Rectal smooth muscle tissue (tissue), 1 donor: Measurements from ENCODE around the gene PXYLP1.
A peak's percentile ranks its signal among the peaks of the same experiment; 100 is the strongest.
"Not testable (repeated sequence)": the region's sequence is repeated elsewhere in the genome, so short reads cannot be mapped to it uniquely, and the experiment has no call there.

ENCODE experiments used
- H3K27ac ChIP-seq: one replicate; pipeline ENCODE4 v1.7.0; 2013; ENCODE audit warnings: low read depth, low read length, inconsistent platforms
- H3K27me3 ChIP-seq: one replicate; pipeline ENCODE4 v1.7.0; 2013; ENCODE audit warnings: low read length; ENCODE audit not compliant: control insufficient read depth, insufficient read depth
- H3K36me3 ChIP-seq: one replicate; pipeline ENCODE4 v1.7.0; 2013; ENCODE audit warnings: low read length; ENCODE audit not compliant: control insufficient read depth, insufficient read depth
- H3K4me1 ChIP-seq: one replicate; pipeline ENCODE4 v1.7.0; 2013; ENCODE audit warnings: low read length; ENCODE audit not compliant: control insufficient read depth, insufficient read depth
- H3K4me3 ChIP-seq: one replicate; pipeline ENCODE4 v1.7.0; 2013; ENCODE audit warnings: low read length
- H3K9ac ChIP-seq: one replicate; pipeline ENCODE4 v1.7.0; 2013; ENCODE audit warnings: low read length

The PXYLP1 gene

GRCh38 chr3:141312354-141313092, 80.9 kb downstream of the PXYLP1 start:
- no peaks in the 10 kb centered on the region for H3K27me3 ChIP-seq
- H3K9ac ChIP-seq, result no peak overlapping the region
- H3K4me3 ChIP-seq, result peak overlapping the region; percentile 98

GRCh38 chr3:141313093-141313683, 81.6 kb downstream of the PXYLP1 start:
- no peaks in the 10 kb centered on the region for H3K36me3 ChIP-seq
- no peaks in the 10 kb centered on the region for H3K27me3 ChIP-seq
- no peak overlapping the region for H3K4me3 ChIP-seq
- no peak overlapping the region for H3K27ac ChIP-seq
- no peak overlapping the region for H3K9ac ChIP-seq
- peaks cover 2% of the 10 kb centered on the region for H3K4me1 ChIP-seq

More at GRCh38 chr3:141312354-141313092, 80.9 kb downstream of the PXYLP1 start:
- peak overlapping the region; percentile 77 for H3K27ac ChIP-seq
- peaks cover 2% of the 10 kb centered on the region for H3K4me1 ChIP-seq
- no peaks in the 10 kb centered on the region for H3K36me3 ChIP-seq

- not testable (repeated sequence) for H3K27me3 ChIP-seq, H3K36me3 ChIP-seq, H3K27ac ChIP-seq, H3K4me3 ChIP-seq, H3K9ac ChIP-seq, H3K4me1 ChIP-seq
Observed at GRCh38 chr3:141314415-141314814, 82.8 kb downstream of the PXYLP1 start.

- Histone ChIP-seq H3K4me3 (no peak overlapping the region), H3K4me1 (peaks cover 2% of the 10 kb centered on the region), H3K27ac (no peak overlapping the region), H3K36me3 (no peaks in the 10 kb centered on the region), H3K9ac (no peak overlapping the region), H3K27me3 (no peaks in the 10 kb centered on the region)
Observed at GRCh38 chr3:141316851-141317250, 85.2 kb downstream of the PXYLP1 start.

- no peak overlapping the region for H3K27ac ChIP-seq
- no peaks in the 10 kb centered on the region for H3K36me3 ChIP-seq
- H3K27me3 ChIP-seq, result no peaks in the 10 kb centered on the region
- H3K4me3 ChIP-seq, result no peak overlapping the region
- H3K4me1 ChIP-seq, result no peaks in the 10 kb centered on the region
- H3K9ac ChIP-seq, result no peak overlapping the region
Observed at GRCh38 chr3:141320399-141321108, 88.9 kb downstream of the PXYLP1 start.

- H3K4me3 ChIP-seq, result no peak overlapping the region
- H3K27me3 ChIP-seq, result no peaks in the 10 kb centered on the region
- no peaks in the 10 kb centered on the region for H3K4me1 ChIP-seq
- no peak overlapping the region for H3K9ac ChIP-seq
- no peaks in the 10 kb centered on the region for H3K36me3 ChIP-seq
- no peak overlapping the region for H3K27ac ChIP-seq
Observed at GRCh38 chr3:141321109-141321497, 89.5 kb downstream of the PXYLP1 start.

GRCh38 chr3:141323936-141324704, 92.5 kb downstream of the PXYLP1 start:
- no peaks in the 10 kb centered on the region for H3K36me3 ChIP-seq
- H3K27me3 ChIP-seq, result no peaks in the 10 kb centered on the region
- no peak overlapping the region for H3K27ac ChIP-seq
- H3K4me1 ChIP-seq, result no peaks in the 10 kb centered on the region
- peak overlapping the region; percentile 23 for H3K4me3 ChIP-seq
- no peak overlapping the region for H3K9ac ChIP-seq

GRCh38 chr3:141326123-141326522, 94.5 kb downstream of the PXYLP1 start:
- Histone ChIP-seq H3K36me3 (no peaks in the 10 kb centered on the region), H3K27me3 (no peaks in the 10 kb centered on the region), H3K9ac (no peak overlapping the region), H3K4me1 (no peaks in the 10 kb centered on the region), H3K27ac (no peak overlapping the region), H3K4me3 (no peak overlapping the region)

- no peaks in the 10 kb centered on the region for H3K4me1 ChIP-seq
- no peak overlapping the region for H3K4me3 ChIP-seq
- H3K27me3 ChIP-seq, result no peaks in the 10 kb centered on the region
- H3K36me3 ChIP-seq, result no peaks in the 10 kb centered on the region
- H3K27ac ChIP-seq, result no peak overlapping the region
- no peak overlapping the region for H3K9ac ChIP-seq
Observed at GRCh38 chr3:141326626-141327025, 95.0 kb downstream of the PXYLP1 start.

- Histone ChIP-seq H3K4me1 (no peaks in the 10 kb centered on the region), H3K27me3 (no peaks in the 10 kb centered on the region), H3K9ac (no peak overlapping the region), H3K27ac (no peak overlapping the region), H3K4me3 (no peak overlapping the region), H3K36me3 (no peaks in the 10 kb centered on the region)
Observed at GRCh38 chr3:141328286-141329166, 96.9 kb downstream of the PXYLP1 start.

GRCh38 chr3:141330235-141330634, 98.6 kb downstream of the PXYLP1 start:
- no peak overlapping the region for H3K27ac ChIP-seq
- H3K27me3 ChIP-seq, result no peaks in the 10 kb centered on the region
- H3K4me3 ChIP-seq, result no peak overlapping the region
- H3K36me3 ChIP-seq, result no peaks in the 10 kb centered on the region
- no peaks in the 10 kb centered on the region for H3K4me1 ChIP-seq
- no peak overlapping the region for H3K9ac ChIP-seq
